ENCODE measurements around the gene PANX2.

Gene PANX2

GRCh38 chr22:50170453-50171318, at the start of gene PANX2:
PANX2 (plus strand) TSS chr22:50170731; CDS start chr22:50170731, 0 bp downstream.
- Mint-ChIP-seq H3K4me1 (peaks cover 8% of the 10 kb centered on the region), H3K9me3 (peaks cover 4% of the 10 kb centered on the region), H3K36me3 (ENCODE audit: low read depth) (no peaks in the 10 kb centered on the region), H3K4me3 (peak within 1 kb of the TSS; percentile 86), H3K27me3 (ENCODE audit: low read depth, poor library complexity) (peaks cover 62% of the 10 kb centered on the region), H3K27ac (no peak within 1 kb of the TSS)
- peak; percentile 64 for DNase-seq
- no peak for TF ChIP-seq CTCF (IDR thresholded peaks at IDR 0.05)

GRCh38 chr22:50121202-50121740, 49.3 kb upstream of the PANX2 start:
- Mint-ChIP-seq H3K36me3 (ENCODE audit: low read depth) (peaks cover 5% of the 10 kb centered on the region), H3K27me3 (ENCODE audit: low read depth, poor library complexity) (peaks cover 16% of the 10 kb centered on the region), H3K9me3 (peaks cover 51% of the 10 kb centered on the region), H3K27ac (no peak overlapping the region), H3K4me1 (peaks cover 23% of the 10 kb centered on the region), H3K4me3 (no peak overlapping the region)
- no peak for TF ChIP-seq CTCF (IDR thresholded peaks at IDR 0.05)
- DNase-seq: no peak

GRCh38 chr22:50123119-50123518, 47.4 kb upstream of the PANX2 start:
- peaks cover 54% of the 10 kb centered on the region for H3K9me3 Mint-ChIP-seq
- H3K4me1 Mint-ChIP-seq: peaks cover 17% of the 10 kb centered on the region
- H3K36me3 Mint-ChIP-seq (ENCODE audit: low read depth): peaks cover 5% of the 10 kb centered on the region
- H3K27ac Mint-ChIP-seq: no peak overlapping the region
- no peak for TF ChIP-seq CTCF (IDR thresholded peaks at IDR 0.05)
- no peak overlapping the region for H3K4me3 Mint-ChIP-seq
- peaks cover 18% of the 10 kb centered on the region for H3K27me3 Mint-ChIP-seq (ENCODE audit: low read depth, poor library complexity)
- no peak for DNase-seq

- no peak overlapping the region for H3K4me3 Mint-ChIP-seq
- H3K4me1 Mint-ChIP-seq: no peaks in the 10 kb centered on the region
- peaks cover 30% of the 10 kb centered on the region for H3K27me3 Mint-ChIP-seq (ENCODE audit: low read depth, poor library complexity)
Observed at GRCh38 chr22:50125029-50125428, 45.5 kb upstream of the PANX2 start.

GRCh38 chr22:50129121-50129736, 41.3 kb upstream of the PANX2 start:
- TF ChIP-seq CTCF (IDR thresholded peaks at IDR 0.05): no peak
- H3K9me3 Mint-ChIP-seq: peaks cover 25% of the 10 kb centered on the region
- H3K4me3 Mint-ChIP-seq: no peak overlapping the region
- H3K4me1 Mint-ChIP-seq: no peaks in the 10 kb centered on the region
- no peaks in the 10 kb centered on the region for H3K36me3 Mint-ChIP-seq (ENCODE audit: low read depth)
- H3K27ac Mint-ChIP-seq: no peak overlapping the region
- peaks cover 38% of the 10 kb centered on the region for H3K27me3 Mint-ChIP-seq (ENCODE audit: low read depth, poor library complexity)
- DNase-seq: no peak

More at GRCh38 chr22:50125029-50125428, 45.5 kb upstream of the PANX2 start:
- Mint-ChIP-seq H3K9me3 (peaks cover 58% of the 10 kb centered on the region), H3K36me3 (ENCODE audit: low read depth) (peaks cover 5% of the 10 kb centered on the region), H3K27ac (no peak overlapping the region)
- DNase-seq: no peak
- TF ChIP-seq CTCF (IDR thresholded peaks at IDR 0.05): no peak
